Stimulated activated naive CD8-positive, alpha-beta T cell treated with anti-CD3 and anti-CD28 coated beads, Interleukin-15, amount 100 ng/mL, for 72 hours (primary cell): ENCODE results near the gene PTPRN2.

ENCODE experiments used
- ATAC-seq: fragments of 150-1000 bp; cut with Tn5 transposase; 2 replicates; pipeline ENCODE4 v1.10.0; 2021; ENCODE audit warnings: mild to moderate bottlenecking, moderate library complexity
- DNase-seq, 2 donors: peaks; one replicate each; pipeline ENCODE4 v3.0.0; 2021 to 2022
- H3K27ac Mint-ChIP-seq, 2 donors: one replicate each; pipeline ENCODE4 v1.8.0; 2022; ENCODE audit warnings: mild to moderate bottlenecking in 2 of 2, mixed read lengths in 2 of 2, moderate library complexity in 2 of 2
- H3K27me3 Mint-ChIP-seq: one replicate; pipeline ENCODE4 v1.8.0; 2022; ENCODE audit warnings: mixed read lengths
- H3K4me1 Mint-ChIP-seq: one replicate; pipeline ENCODE4 v1.8.0; 2022; ENCODE audit warnings: mild to moderate bottlenecking, mixed read lengths
- H3K4me3 Mint-ChIP-seq, 2 donors: one replicate each; pipeline ENCODE4 v1.8.0; 2022; ENCODE audit warnings: mild to moderate bottlenecking in 2 of 2, mixed read lengths in 2 of 2, moderate library complexity in 1 of 2
- H3K9me3 Mint-ChIP-seq, 2 donors: one replicate each; pipeline ENCODE4 v1.8.0; 2022; ENCODE audit warnings: mixed read lengths in 2 of 2

PTPRN2 gene

GRCh38 chr7:157682064-157682945 lies 905.3 kb downstream of the PTPRN2 start:
- DNase-seq: no peak
- Mint-ChIP-seq H3K4me3 (no peak overlapping the region), H3K27me3 (peaks cover 94% of the 10 kb centered on the region), H3K27ac (no peak overlapping the region), H3K4me1 (peaks cover 23% of the 10 kb centered on the region), H3K9me3 (no peaks in the 10 kb centered on the region)
- ATAC-seq: no peak

GRCh38 chr7:157679607-157680006 lies 908.0 kb downstream of the PTPRN2 start:
- DNase-seq (no peak), ATAC-seq (no peak)
- Mint-ChIP-seq H3K4me1 (peaks cover 16% of the 10 kb centered on the region), H3K27ac (no peak overlapping the region), H3K27me3 (peaks cover 98% of the 10 kb centered on the region), H3K9me3 (no peaks in the 10 kb centered on the region), H3K4me3 (no peak overlapping the region)

GRCh38 chr7:157678501-157678900 lies 909.1 kb downstream of the PTPRN2 start:
- DNase-seq (no peak), ATAC-seq (no peak)
- Mint-ChIP-seq H3K9me3 (no peaks in the 10 kb centered on the region), H3K4me1 (peaks cover 8% of the 10 kb centered on the region), H3K4me3 (no peak overlapping the region), H3K27me3 (peaks cover 100% of the 10 kb centered on the region), H3K27ac (no peak overlapping the region)

GRCh38 chr7:157676456-157677255 lies 911.0 kb downstream of the PTPRN2 start:
- DNase-seq (no peak), ATAC-seq (no peak)
- Mint-ChIP-seq H3K27me3 (peaks cover 86% of the 10 kb centered on the region), H3K9me3 (no peaks in the 10 kb centered on the region), H3K4me1 (peaks cover 8% of the 10 kb centered on the region), H3K27ac (no peak overlapping the region), H3K4me3 (no peak overlapping the region)

GRCh38 chr7:157676001-157676400 lies 911.6 kb downstream of the PTPRN2 start:
- DNase-seq: no peak
- no peak for ATAC-seq
- peaks cover 86% of the 10 kb centered on the region for H3K27me3 Mint-ChIP-seq
- peaks cover 8% of the 10 kb centered on the region for H3K4me1 Mint-ChIP-seq
- H3K27ac Mint-ChIP-seq: no peak overlapping the region
- no peaks in the 10 kb centered on the region for H3K9me3 Mint-ChIP-seq
- H3K4me3 Mint-ChIP-seq: no peak overlapping the region

- H3K4me1 Mint-ChIP-seq: peaks cover 11% of the 10 kb centered on the region
- DNase-seq (no peak), ATAC-seq (no peak)
- H3K27ac Mint-ChIP-seq: no peak overlapping the region
- peaks cover 86% of the 10 kb centered on the region for H3K27me3 Mint-ChIP-seq
- H3K4me3 Mint-ChIP-seq: no peak overlapping the region
- no peaks in the 10 kb centered on the region for H3K9me3 Mint-ChIP-seq
These were observed 912.1 kb downstream of the PTPRN2 start for GRCh38 chr7:157675427-157675927.

GRCh38 chr7:157674715-157675426 lies 912.8 kb downstream of the PTPRN2 start:
- H3K4me1 Mint-ChIP-seq: peaks cover 18% of the 10 kb centered on the region
- no peak overlapping the region for H3K4me3 Mint-ChIP-seq
- ATAC-seq (no peak), DNase-seq (no peak)
- no peaks in the 10 kb centered on the region for H3K9me3 Mint-ChIP-seq
- peaks cover 86% of the 10 kb centered on the region for H3K27me3 Mint-ChIP-seq
- H3K27ac Mint-ChIP-seq: no peak overlapping the region

GRCh38 chr7:157674027-157674714 lies 913.5 kb downstream of the PTPRN2 start:
- Mint-ChIP-seq H3K27me3 (peaks cover 86% of the 10 kb centered on the region), H3K27ac (no peak overlapping the region), H3K4me1 (peaks cover 25% of the 10 kb centered on the region)

GRCh38 chr7:157673573-157673972 lies 914.0 kb downstream of the PTPRN2 start:
- Mint-ChIP-seq H3K9me3 (no peaks in the 10 kb centered on the region), H3K4me1 (peaks cover 31% of the 10 kb centered on the region), H3K27ac (no peak overlapping the region), H3K4me3 (no peak overlapping the region), H3K27me3 (peaks cover 86% of the 10 kb centered on the region)
- no peak for DNase-seq
- ATAC-seq: peak; percentile 14

More at GRCh38 chr7:157674027-157674714, 913.5 kb downstream of the PTPRN2 start:
- H3K9me3 Mint-ChIP-seq: no peaks in the 10 kb centered on the region
- no peak overlapping the region for H3K4me3 Mint-ChIP-seq
- ATAC-seq: no peak
- DNase-seq: no peak

GRCh38 chr7:157671358-157672255 lies 916.0 kb downstream of the PTPRN2 start:
- no peak for DNase-seq
- H3K27ac Mint-ChIP-seq: no peak overlapping the region
- no peak for ATAC-seq
- H3K4me1 Mint-ChIP-seq: peaks cover 32% of the 10 kb centered on the region
- peaks cover 77% of the 10 kb centered on the region for H3K27me3 Mint-ChIP-seq
- no peaks in the 10 kb centered on the region for H3K9me3 Mint-ChIP-seq
- no peak overlapping the region for H3K4me3 Mint-ChIP-seq

- ATAC-seq (no peak), DNase-seq (no peak)
- H3K9me3 Mint-ChIP-seq: no peaks in the 10 kb centered on the region
- H3K4me3 Mint-ChIP-seq: no peak overlapping the region
- H3K27ac Mint-ChIP-seq: no peak overlapping the region
- H3K27me3 Mint-ChIP-seq: peaks cover 68% of the 10 kb centered on the region
- H3K4me1 Mint-ChIP-seq: peaks cover 31% of the 10 kb centered on the region
These were observed 916.9 kb downstream of the PTPRN2 start for GRCh38 chr7:157670490-157671357.

- no peak overlapping the region for H3K27ac Mint-ChIP-seq
- no peaks in the 10 kb centered on the region for H3K9me3 Mint-ChIP-seq
- ATAC-seq (no peak), DNase-seq (no peak)
- peaks cover 31% of the 10 kb centered on the region for H3K4me1 Mint-ChIP-seq
- peaks cover 59% of the 10 kb centered on the region for H3K27me3 Mint-ChIP-seq
- peak overlapping the region in 1 of 2 donors; percentile 5 for H3K4me3 Mint-ChIP-seq
These were observed 917.8 kb downstream of the PTPRN2 start for GRCh38 chr7:157669768-157670351.
